Measurements from ENCODE around the gene NEK6.

NEK6 gene

DNA sequence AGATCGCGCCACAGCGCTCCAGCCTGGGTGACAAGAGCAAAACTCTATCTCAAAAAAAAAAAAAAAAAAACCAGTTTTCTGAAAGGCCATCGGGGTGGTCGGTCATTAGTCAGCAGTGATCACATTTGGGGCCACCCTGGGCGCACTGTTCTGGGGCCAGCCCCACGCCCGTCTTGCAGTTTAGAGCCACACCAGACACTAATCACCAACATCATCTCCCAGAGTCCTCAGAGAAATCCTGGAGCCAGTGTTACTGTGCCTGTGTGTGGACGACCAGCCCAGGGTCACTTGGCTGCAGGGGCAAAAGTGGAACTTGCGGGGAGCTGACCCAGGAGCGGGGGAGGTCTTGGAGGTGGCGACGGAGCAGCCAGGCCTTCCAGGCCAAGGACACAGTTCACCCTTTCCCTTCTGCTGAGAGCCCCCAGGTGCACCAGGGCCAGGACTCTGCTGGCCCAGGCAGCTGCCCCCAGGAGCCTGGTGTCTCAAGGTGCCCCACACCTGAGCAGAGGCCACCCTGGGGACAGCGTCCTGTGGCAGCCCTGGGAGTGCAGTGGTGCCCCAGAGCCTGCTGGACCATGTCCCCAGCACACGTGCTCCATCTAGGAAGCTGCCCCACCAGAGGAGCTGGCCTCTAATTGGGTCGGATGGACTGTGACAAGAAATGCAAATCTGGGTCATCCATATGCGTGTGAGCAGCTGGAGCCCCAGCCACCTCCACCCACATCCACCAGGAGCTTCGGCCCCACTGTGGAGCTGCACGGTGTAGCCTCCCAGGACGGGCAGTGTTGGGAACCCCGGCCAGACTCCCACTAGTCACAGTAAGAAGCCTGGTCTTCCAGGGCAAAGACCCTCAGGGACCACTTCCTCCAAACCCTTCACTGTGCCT lies 51.1 kb downstream of the NEK6 start:
- H3K4me1 ChIP-seq (ENCODE audit: insufficient read depth, insufficient read length) = peaks cover 23% of the 10 kb centered on the region
- H3K27me3 ChIP-seq (ENCODE audit: insufficient read depth, insufficient read length) = no peaks in the 10 kb centered on the region
- H3K9me3 ChIP-seq (ENCODE audit: insufficient read depth, low read length) = no peaks in the 10 kb centered on the region
- DNase-seq (ENCODE audit: low read depth, low spot score) = no peak
- no peak overlapping the region for H3K4me3 ChIP-seq (ENCODE audit: insufficient read length, low read depth)
- TF ChIP-seq ZNF274 (IDR thresholded peaks at IDR 0.05; ENCODE audit: low read depth, low read length) (no peak), SUZ12 (IDR thresholded peaks at IDR 0.05; ENCODE audit: extremely low read depth, insufficient read depth, insufficient read length) (no peak), YY1 (IDR thresholded peaks at IDR 0.05; ENCODE audit: insufficient read depth, insufficient read length) (no peak)
- peaks cover 77% of the 10 kb centered on the region for H3K36me3 ChIP-seq (ENCODE audit: insufficient read depth, insufficient read length, low read length)
- H3K9ac ChIP-seq (ENCODE audit: insufficient read length, low read depth) = peak overlapping the region; percentile 58

DNA sequence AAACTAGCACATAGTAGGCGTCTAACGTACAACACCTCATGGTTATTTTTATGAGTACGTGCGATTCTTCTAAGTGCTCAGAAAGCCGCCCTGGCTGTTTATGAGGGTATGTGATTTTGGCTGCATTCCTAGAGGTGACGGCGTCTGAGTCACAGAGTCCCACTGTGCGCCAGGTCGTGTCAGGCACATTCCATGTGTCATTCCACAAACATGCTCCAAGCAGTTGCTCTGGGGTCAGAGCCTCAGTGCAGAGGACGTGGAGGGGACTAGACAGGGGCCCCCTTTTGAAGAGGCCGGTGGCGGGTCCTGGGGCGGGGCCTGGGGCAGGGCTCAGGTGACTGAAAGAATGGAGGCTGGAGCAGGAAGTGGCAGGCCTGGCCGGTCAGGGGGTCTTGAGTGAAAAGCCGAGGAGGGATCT lies 51.9 kb downstream of the NEK6 start:
- no peak for TF ChIP-seq YY1 (IDR thresholded peaks at IDR 0.05; ENCODE audit: insufficient read depth, insufficient read length)
- TF ChIP-seq SUZ12 (IDR thresholded peaks at IDR 0.05; ENCODE audit: extremely low read depth, insufficient read depth, insufficient read length) = no peak
- TF ChIP-seq ZNF274 (IDR thresholded peaks at IDR 0.05; ENCODE audit: low read depth, low read length) = no peak
- peak; percentile 40 for DNase-seq (ENCODE audit: low read depth, low spot score)
- Histone ChIP-seq H3K4me1 (ENCODE audit: insufficient read depth, insufficient read length) (peaks cover 23% of the 10 kb centered on the region), H3K36me3 (ENCODE audit: insufficient read depth, insufficient read length, low read length) (peaks cover 77% of the 10 kb centered on the region), H3K4me3 (ENCODE audit: insufficient read length, low read depth) (no peak overlapping the region), H3K9me3 (ENCODE audit: insufficient read depth, low read length) (no peaks in the 10 kb centered on the region), H3K9ac (ENCODE audit: insufficient read length, low read depth) (peak overlapping the region; percentile 43), H3K27me3 (ENCODE audit: insufficient read depth, insufficient read length) (no peaks in the 10 kb centered on the region)

GRCh38 chr9:124311283-124311682 lies 53.5 kb downstream of the NEK6 start:
- Histone ChIP-seq H3K9ac (ENCODE audit: insufficient read length, low read depth) (no peak overlapping the region), H3K36me3 (ENCODE audit: insufficient read depth, insufficient read length, low read length) (peaks cover 82% of the 10 kb centered on the region), H3K4me1 (ENCODE audit: insufficient read depth, insufficient read length) (peaks cover 23% of the 10 kb centered on the region), H3K9me3 (ENCODE audit: insufficient read depth, low read length) (no peaks in the 10 kb centered on the region), H3K4me3 (ENCODE audit: insufficient read length, low read depth) (no peak overlapping the region), H3K27me3 (ENCODE audit: insufficient read depth, insufficient read length) (no peaks in the 10 kb centered on the region)
- TF ChIP-seq SUZ12 (IDR thresholded peaks at IDR 0.05; ENCODE audit: extremely low read depth, insufficient read depth, insufficient read length) (no peak), YY1 (IDR thresholded peaks at IDR 0.05; ENCODE audit: insufficient read depth, insufficient read length) (no peak), ZNF274 (IDR thresholded peaks at IDR 0.05; ENCODE audit: low read depth, low read length) (no peak)
- no peak for DNase-seq (ENCODE audit: low read depth, low spot score)

DNA sequence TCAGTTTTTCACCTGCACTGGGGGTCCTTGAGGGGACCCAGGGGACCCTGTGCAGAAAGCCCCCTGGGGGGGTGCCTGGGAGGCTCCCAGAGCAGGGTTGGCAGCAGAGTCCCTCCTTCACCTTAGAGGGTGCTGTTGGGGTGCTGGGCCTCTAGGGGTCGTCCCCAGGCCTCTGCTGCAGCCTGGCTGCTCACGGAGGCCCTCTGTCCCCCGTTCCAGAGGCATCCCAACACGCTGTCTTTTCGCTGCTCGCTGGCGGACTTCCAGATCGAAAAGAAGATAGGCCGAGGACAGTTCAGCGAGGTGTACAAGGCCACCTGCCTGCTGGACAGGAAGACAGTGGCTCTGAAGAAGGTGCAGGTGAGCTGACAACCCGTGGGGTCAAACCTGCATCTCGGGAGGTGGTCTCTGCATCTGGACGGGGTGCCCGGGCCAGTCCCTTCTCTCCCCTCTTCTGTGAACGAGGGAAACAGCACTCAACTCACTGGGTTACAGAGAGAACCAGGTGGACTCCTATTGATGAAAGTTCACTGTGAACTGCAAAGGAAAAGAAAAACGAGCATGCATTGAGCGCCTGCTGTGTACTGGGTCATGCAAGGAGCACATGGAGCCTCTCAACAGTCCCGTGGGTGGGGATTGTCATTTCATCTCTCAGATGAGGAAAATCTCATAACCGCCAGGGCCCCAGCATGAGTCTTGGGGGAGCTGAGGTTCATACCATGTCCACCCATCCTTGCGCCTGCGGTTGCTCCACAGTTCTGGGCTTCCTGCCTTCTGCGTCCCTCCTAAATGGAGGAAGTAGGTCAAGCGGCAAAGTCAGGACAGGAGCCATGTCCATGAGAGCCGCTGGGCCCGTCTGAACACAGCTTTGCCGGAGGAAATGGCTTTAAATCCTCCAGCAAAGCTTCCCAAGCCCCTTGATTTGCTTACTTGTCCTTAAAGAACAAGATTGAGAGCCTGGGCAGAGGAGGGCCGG lies 54.8 kb downstream of the NEK6 start:
- H3K9ac ChIP-seq (ENCODE audit: insufficient read length, low read depth) = no peak overlapping the region
- no peak for DNase-seq (ENCODE audit: low read depth, low spot score)
- H3K9me3 ChIP-seq (ENCODE audit: insufficient read depth, low read length) = no peaks in the 10 kb centered on the region
- H3K4me3 ChIP-seq (ENCODE audit: insufficient read length, low read depth) = no peak overlapping the region
- peaks cover 23% of the 10 kb centered on the region for H3K4me1 ChIP-seq (ENCODE audit: insufficient read depth, insufficient read length)
- no peak for TF ChIP-seq ZNF274 (IDR thresholded peaks at IDR 0.05; ENCODE audit: low read depth, low read length)
- TF ChIP-seq YY1 (IDR thresholded peaks at IDR 0.05; ENCODE audit: insufficient read depth, insufficient read length) = no peak
- no peaks in the 10 kb centered on the region for H3K27me3 ChIP-seq (ENCODE audit: insufficient read depth, insufficient read length)
- peaks cover 86% of the 10 kb centered on the region for H3K36me3 ChIP-seq (ENCODE audit: insufficient read depth, insufficient read length, low read length)

DNA sequence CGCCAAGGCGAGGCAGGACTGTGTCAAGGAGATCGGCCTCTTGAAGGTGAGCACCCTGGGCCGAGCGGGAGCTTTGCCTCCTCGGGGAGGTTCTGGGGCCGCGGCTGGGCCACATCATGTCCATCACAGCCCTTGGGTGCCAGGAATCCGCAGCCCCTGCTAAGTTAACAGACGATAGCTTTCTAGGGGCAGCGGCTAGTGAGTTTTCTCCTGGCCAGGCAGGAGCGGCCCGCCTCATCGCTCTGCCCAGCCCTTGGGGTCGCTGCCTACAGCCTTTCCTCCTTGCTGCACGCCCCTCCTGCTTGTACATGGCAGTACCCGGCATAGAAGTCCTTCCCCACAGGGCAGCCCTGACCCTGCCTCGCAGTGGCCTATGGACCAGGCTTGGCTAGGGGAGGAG lies 56.2 kb downstream of the NEK6 start:
- Histone ChIP-seq H3K9ac (ENCODE audit: insufficient read length, low read depth) (no peak overlapping the region), H3K4me1 (ENCODE audit: insufficient read depth, insufficient read length) (peaks cover 19% of the 10 kb centered on the region), H3K4me3 (ENCODE audit: insufficient read length, low read depth) (no peak overlapping the region), H3K9me3 (ENCODE audit: insufficient read depth, low read length) (no peaks in the 10 kb centered on the region), H3K27me3 (ENCODE audit: insufficient read depth, insufficient read length) (no peaks in the 10 kb centered on the region), H3K36me3 (ENCODE audit: insufficient read depth, insufficient read length, low read length) (peaks cover 82% of the 10 kb centered on the region)
- DNase-seq (ENCODE audit: low read depth, low spot score) = no peak
- no peak for TF ChIP-seq YY1 (IDR thresholded peaks at IDR 0.05; ENCODE audit: insufficient read depth, insufficient read length)
- TF ChIP-seq SUZ12 (IDR thresholded peaks at IDR 0.05; ENCODE audit: extremely low read depth, insufficient read depth, insufficient read length) = no peak
- no peak for TF ChIP-seq ZNF274 (IDR thresholded peaks at IDR 0.05; ENCODE audit: low read depth, low read length)

GRCh38 chr9:124315882-124316281 lies 58.1 kb downstream of the NEK6 start:
- no peak for DNase-seq (ENCODE audit: low read depth, low spot score)
- Histone ChIP-seq H3K4me1 (ENCODE audit: insufficient read depth, insufficient read length) (peaks cover 8% of the 10 kb centered on the region), H3K36me3 (ENCODE audit: insufficient read depth, insufficient read length, low read length) (peaks cover 79% of the 10 kb centered on the region), H3K9me3 (ENCODE audit: insufficient read depth, low read length) (no peaks in the 10 kb centered on the region), H3K27me3 (ENCODE audit: insufficient read depth, insufficient read length) (no peaks in the 10 kb centered on the region), H3K4me3 (ENCODE audit: insufficient read length, low read depth) (no peak overlapping the region), H3K9ac (ENCODE audit: insufficient read length, low read depth) (no peak overlapping the region)
- no peak for TF ChIP-seq ZNF274 (IDR thresholded peaks at IDR 0.05; ENCODE audit: low read depth, low read length)
- TF ChIP-seq YY1 (IDR thresholded peaks at IDR 0.05; ENCODE audit: insufficient read depth, insufficient read length) = no peak
- TF ChIP-seq SUZ12 (IDR thresholded peaks at IDR 0.05; ENCODE audit: extremely low read depth, insufficient read depth, insufficient read length) = no peak

Measured in NT2/D1 (cell line).